ENCODE results near the gene SOX15.
"Not testable (repeated sequence)": the region's sequence is repeated elsewhere in the genome, so short reads cannot be mapped to it uniquely, and the experiment has no call there.

SOX15 gene

DNA sequence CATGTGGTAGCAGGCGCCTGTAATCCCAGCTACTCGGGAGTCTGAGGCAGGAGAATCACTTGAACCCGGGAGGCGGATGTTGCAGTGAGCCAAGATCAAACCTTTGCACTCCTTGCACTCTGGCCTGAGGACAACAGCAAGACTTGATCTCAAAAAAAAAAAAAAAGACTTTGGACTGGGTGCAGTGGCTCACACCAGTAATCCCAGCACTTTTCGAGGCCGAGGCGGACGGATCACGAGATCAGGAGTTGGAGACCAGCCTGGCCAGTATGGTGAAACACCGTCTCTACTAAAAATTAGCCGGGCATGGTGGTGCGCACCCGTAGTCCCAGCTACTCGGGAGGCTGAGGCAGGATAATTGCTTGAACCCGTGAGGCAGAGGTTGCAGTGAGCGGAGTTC, 35.9 kb upstream of the SOX15 start:
- not testable (repeated sequence) for H3K36me3 ChIP-seq (ENCODE audit: insufficient read depth, low read length); H3K4me3 ChIP-seq (ENCODE audit: low read depth in 1 of 2, low read length in 2 of 2); H3K27ac ChIP-seq (ENCODE audit: low read depth, low read length); H3K9ac ChIP-seq (ENCODE audit: low read length); H3K9me3 ChIP-seq (ENCODE audit: low read length); H3K27me3 ChIP-seq (ENCODE audit: control insufficient read depth in 1 of 2, insufficient read depth in 2 of 2, low read length in 2 of 2)
- peaks cover 10% of the 10 kb centered on the region for H3K4me1 ChIP-seq (ENCODE audit: insufficient read depth, low read length)

DNA sequence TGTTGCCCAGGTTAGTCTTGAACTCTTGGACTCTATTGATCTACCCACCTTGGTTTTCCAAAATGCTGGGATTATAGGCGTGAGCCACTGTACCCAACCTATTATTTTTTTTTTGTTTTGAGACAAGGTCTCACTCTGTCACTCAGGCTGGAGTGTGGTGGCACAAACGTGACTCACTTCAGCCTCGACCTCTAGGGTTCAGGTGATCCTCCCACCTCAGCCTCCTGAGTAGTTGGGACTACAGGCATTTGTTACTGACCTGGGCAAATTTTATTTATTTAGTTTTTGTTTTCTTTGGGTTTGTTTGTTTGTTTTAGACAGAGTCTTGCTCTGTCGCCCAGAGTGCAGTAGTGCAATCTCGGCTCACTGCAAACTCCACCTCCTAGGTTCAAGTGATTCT, 33.8 kb upstream of the SOX15 start:
- H3K27ac ChIP-seq (ENCODE audit: low read depth, low read length), result no peak overlapping the region
- no peaks in the 10 kb centered on the region for H3K9me3 ChIP-seq (ENCODE audit: low read length)
- no peak overlapping the region for H3K4me3 ChIP-seq (ENCODE audit: low read depth in 1 of 2, low read length in 2 of 2)
- no peak overlapping the region for H3K9ac ChIP-seq (ENCODE audit: low read length)
- no peaks in the 10 kb centered on the region for H3K27me3 ChIP-seq (ENCODE audit: control insufficient read depth in 1 of 2, insufficient read depth in 2 of 2, low read length in 2 of 2)
- H3K4me1 ChIP-seq (ENCODE audit: insufficient read depth, low read length), result peaks cover 10% of the 10 kb centered on the region
- peaks cover 7% of the 10 kb centered on the region for H3K36me3 ChIP-seq (ENCODE audit: insufficient read depth, low read length)

DNA sequence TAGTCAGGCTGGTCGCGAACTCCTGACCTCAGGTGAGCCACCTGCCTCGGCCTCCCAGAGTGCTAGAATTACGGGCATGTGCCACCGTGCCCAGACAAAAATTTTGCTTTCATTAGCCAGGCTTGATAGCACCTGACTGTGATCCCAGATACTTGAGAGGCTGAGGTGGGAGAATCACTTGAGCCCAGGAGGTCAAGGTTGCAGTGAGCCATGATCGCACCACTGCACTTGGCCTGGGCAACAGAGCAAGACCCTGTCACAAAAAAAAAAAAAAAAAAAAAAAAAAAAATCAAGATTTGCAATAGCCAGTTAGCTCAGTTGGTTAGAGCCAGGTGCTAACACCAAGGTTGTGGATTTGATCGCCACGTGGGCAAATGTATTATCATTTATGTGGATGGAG, 30.9 kb upstream of the SOX15 start:
- H3K27ac ChIP-seq (ENCODE audit: low read depth, low read length), result no peak overlapping the region
- H3K9ac ChIP-seq (ENCODE audit: low read length), result no peak overlapping the region
- H3K4me3 ChIP-seq (ENCODE audit: low read depth in 1 of 2, low read length in 2 of 2), result no peak overlapping the region
- peaks cover under 1% of the 10 kb centered on the region for H3K36me3 ChIP-seq (ENCODE audit: insufficient read depth, low read length)
- no peaks in the 10 kb centered on the region for H3K27me3 ChIP-seq (ENCODE audit: control insufficient read depth in 1 of 2, insufficient read depth in 2 of 2, low read length in 2 of 2)
- H3K4me1 ChIP-seq (ENCODE audit: insufficient read depth, low read length), result no peaks in the 10 kb centered on the region
- H3K9me3 ChIP-seq (ENCODE audit: low read length), result no peaks in the 10 kb centered on the region

DNA sequence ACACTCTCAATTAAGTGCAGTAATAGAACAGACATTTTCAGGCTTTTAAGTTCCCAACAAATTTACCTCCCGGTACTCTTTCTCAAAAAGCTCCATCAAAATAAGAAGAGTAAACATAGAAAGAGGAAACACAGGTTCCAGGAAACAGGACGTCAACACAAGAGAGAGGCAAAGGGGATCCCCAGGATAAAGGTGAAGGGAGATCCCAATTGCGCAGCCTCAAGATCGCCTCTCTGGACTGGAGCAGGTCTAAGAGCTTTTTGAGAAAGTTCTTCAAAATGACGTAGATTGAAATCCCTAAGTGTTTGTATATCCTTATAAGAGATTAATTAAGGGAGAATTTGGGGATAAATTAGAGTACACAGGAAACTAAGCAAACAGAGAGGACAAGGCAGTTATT, 28.7 kb upstream of the SOX15 start:
- Histone ChIP-seq H3K36me3 (ENCODE audit: insufficient read depth, low read length) (no peaks in the 10 kb centered on the region), H3K9ac (ENCODE audit: low read length) (no peak overlapping the region), H3K27me3 (ENCODE audit: control insufficient read depth in 1 of 2, insufficient read depth in 2 of 2, low read length in 2 of 2) (no peaks in the 10 kb centered on the region), H3K4me3 (ENCODE audit: low read depth in 1 of 2, low read length in 2 of 2) (no peak overlapping the region), H3K9me3 (ENCODE audit: low read length) (no peaks in the 10 kb centered on the region), H3K27ac (ENCODE audit: low read depth, low read length) (no peak overlapping the region), H3K4me1 (ENCODE audit: insufficient read depth, low read length) (peaks cover 4% of the 10 kb centered on the region)

DNA sequence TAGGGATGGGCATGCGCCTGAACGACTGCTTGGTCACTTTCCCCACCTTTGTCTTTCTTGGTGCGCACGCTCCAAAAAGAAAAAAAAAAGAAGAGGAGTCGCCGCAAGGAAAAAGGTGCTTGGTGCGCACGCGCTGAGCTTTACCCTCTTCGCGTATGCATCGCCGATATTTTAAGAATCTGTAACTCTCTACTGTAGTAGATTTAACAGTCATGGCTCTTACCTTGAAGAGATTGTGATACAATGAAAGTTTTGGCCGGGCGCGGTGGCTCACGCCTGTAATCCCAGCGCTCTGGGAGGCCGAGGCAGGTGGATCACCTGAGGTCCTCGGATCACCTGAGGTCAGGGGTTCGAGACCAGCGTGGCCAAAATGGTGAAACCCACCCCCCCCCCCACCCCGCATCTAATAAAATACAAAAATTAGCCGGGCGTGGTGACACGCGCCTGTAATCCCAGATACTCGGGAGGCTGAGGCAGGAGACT, 25.4 kb upstream of the SOX15 start:
- Histone ChIP-seq H3K4me3 (ENCODE audit: low read depth in 1 of 2, low read length in 2 of 2) (peak overlapping the region in 1 of 2 donors; percentile 53), H3K9ac (ENCODE audit: low read length) (no peak overlapping the region), H3K27ac (ENCODE audit: low read depth, low read length) (no peak overlapping the region), H3K4me1 (ENCODE audit: insufficient read depth, low read length) (peaks cover 31% of the 10 kb centered on the region), H3K36me3 (ENCODE audit: insufficient read depth, low read length) (peaks cover 13% of the 10 kb centered on the region), H3K9me3 (ENCODE audit: low read length) (no peaks in the 10 kb centered on the region), H3K27me3 (ENCODE audit: control insufficient read depth in 1 of 2, insufficient read depth in 2 of 2, low read length in 2 of 2) (no peaks in the 10 kb centered on the region)

DNA sequence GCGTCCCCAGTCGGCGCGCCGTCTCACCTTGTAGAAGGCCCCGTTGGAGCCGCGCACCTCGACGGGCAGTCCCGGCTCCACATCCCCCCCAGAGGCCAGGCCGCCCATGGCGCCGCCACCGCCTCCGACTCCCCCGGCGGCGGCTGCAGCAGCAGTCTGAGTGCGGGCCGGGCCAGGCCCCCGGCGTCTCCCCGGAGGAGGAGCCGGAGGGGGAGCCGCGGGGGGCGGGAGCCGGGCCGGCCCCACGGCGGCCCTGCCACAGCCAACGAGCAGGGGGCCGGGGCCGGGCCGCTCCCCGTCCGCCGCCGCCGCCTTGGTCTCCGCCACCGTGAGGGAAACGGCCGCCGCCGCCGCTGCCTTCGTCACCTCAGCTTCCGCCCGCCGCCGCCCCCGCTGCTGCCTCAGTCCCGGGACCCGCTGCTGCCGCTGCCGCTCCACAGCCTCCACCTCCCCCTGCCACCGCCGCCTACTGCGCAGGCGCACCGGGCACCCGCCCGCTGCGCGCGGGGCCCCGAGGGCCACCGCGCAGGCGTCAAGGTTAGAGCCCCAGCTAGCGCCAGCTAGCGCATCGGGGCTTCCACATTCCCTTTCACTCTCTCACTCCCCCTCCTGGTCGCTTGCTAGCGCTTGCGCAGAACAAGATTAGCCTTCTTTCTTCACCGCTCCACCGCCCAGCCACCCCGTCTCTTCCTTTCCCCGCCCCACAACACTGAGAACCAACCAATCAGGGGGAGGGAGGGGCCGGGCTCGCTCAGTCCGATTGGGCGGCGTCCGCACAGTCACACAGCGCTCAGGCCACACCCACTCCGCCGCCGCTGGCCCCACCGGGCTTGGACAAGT, 24.8 kb upstream of the SOX15 start, which contains the start of gene FXR2:
TSS of gene FXR2 (minus strand) at position 473 of the 840 bp plus-strand sequence. CDS start at position 108, 365 bp downstream.
- Histone ChIP-seq H3K27ac (ENCODE audit: low read depth, low read length) (peak within 1 kb of the TSS; percentile 75), H3K36me3 (ENCODE audit: insufficient read depth, low read length) (peaks cover 16% of the 10 kb centered on the region), H3K4me3 (ENCODE audit: low read depth in 1 of 2, low read length in 2 of 2) (peak within 1 kb of the TSS; percentile 45 to 89), H3K9ac (ENCODE audit: low read length) (peak within 1 kb of the TSS; percentile 63), H3K4me1 (ENCODE audit: insufficient read depth, low read length) (peaks cover 34% of the 10 kb centered on the region), H3K27me3 (ENCODE audit: control insufficient read depth in 1 of 2, insufficient read depth in 2 of 2, low read length in 2 of 2) (no peaks in the 10 kb centered on the region), H3K9me3 (ENCODE audit: low read length) (no peaks in the 10 kb centered on the region)

DNA sequence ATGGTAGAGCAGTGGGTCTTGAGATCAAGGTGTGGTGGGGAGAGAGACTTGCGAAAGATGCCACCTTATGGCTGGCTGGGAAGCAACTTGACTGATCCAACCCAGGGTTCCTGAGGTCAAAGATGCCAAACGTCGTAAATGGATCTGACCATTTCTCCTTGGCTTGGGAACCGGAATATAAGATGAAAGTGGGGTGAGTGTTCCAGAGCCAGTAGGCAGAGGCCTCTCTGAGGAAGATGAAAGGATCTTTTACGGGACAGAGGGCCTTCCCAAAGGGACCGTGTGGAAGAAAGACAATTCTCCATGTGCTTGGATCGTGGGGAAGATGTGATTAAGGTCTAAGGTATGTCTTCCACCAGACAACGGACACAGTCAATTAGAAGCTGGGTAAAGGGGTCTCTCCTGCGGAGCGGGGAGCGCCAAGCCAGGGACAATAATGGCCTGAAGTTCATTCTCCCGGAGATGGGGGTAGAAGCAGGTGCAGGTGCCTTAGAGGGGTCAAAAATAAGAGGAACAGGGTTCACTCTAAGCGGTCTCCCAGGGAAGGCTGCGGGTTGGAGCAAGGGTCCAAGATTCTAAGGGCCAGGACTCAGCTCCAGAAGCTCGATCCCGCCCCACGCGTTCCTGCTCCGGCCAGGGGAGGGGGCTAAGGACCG, 24.0 kb upstream of the SOX15 start:
- Histone ChIP-seq H3K27ac (ENCODE audit: low read depth, low read length) (peak overlapping the region; percentile 75), H3K4me3 (ENCODE audit: low read depth in 1 of 2, low read length in 2 of 2) (peak overlapping the region; percentile 45 to 89), H3K36me3 (ENCODE audit: insufficient read depth, low read length) (peaks cover 16% of the 10 kb centered on the region), H3K4me1 (ENCODE audit: insufficient read depth, low read length) (peaks cover 34% of the 10 kb centered on the region), H3K27me3 (ENCODE audit: control insufficient read depth in 1 of 2, insufficient read depth in 2 of 2, low read length in 2 of 2) (no peaks in the 10 kb centered on the region), H3K9ac (ENCODE audit: low read length) (peak overlapping the region; percentile 63), H3K9me3 (ENCODE audit: low read length) (no peaks in the 10 kb centered on the region)

DNA sequence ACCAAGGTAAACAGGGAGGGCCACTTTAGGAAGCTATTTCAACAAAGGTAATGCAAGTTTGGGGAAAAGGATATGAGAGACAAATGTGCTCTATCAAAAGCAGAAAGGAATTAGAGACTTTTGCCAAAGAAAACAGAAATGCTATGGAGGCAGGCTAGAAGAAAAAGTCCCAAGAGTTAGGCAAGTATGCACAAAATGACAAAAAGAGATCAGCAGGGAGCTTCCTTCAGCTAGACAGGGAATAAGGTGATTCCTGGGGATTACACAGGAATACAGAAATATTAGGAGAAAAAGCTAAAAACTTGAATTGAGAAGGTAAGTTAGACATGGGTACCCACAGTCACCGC, 22.4 kb upstream of the SOX15 start:
- H3K27ac ChIP-seq (ENCODE audit: low read depth, low read length), result no peak overlapping the region
- peaks cover 34% of the 10 kb centered on the region for H3K4me1 ChIP-seq (ENCODE audit: insufficient read depth, low read length)
- peaks cover 16% of the 10 kb centered on the region for H3K36me3 ChIP-seq (ENCODE audit: insufficient read depth, low read length)
- no peaks in the 10 kb centered on the region for H3K27me3 ChIP-seq (ENCODE audit: control insufficient read depth in 1 of 2, insufficient read depth in 2 of 2, low read length in 2 of 2)
- no peak overlapping the region for H3K4me3 ChIP-seq (ENCODE audit: low read depth in 1 of 2, low read length in 2 of 2)
- no peak overlapping the region for H3K9ac ChIP-seq (ENCODE audit: low read length)
- no peaks in the 10 kb centered on the region for H3K9me3 ChIP-seq (ENCODE audit: low read length)

DNA sequence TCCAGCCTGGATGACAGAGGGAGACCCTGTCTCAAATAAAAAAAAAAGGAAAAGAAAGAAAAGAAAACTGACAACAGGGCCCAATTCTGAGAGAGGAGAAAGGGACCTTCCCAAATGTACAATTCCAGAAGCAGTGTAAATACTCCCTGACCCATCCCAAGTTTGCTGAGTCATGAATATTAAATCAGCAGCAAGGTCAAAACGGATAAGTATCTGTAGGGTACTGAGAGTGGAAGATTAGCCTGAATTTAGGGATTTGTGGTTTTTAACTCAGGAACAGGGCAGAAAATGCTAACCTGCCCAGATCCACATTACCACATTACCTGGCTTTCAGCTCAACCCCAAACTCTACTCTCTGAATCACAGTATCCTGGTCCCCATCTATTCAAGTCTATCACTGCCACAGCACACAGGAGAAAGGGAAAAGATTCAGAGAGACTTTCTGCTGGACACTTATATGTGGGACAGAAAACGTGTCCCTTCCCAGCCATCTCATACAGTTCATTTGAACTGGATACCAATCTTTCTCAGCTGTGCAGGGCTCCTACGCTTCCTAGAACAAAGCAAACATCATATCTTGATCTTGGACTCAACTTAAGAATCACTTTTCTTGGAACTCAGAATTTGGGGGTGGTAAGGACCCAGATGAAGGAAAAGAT, 21.9 kb upstream of the SOX15 start:
- H3K4me1 ChIP-seq (ENCODE audit: insufficient read depth, low read length), result peaks cover 34% of the 10 kb centered on the region
- H3K27me3 ChIP-seq (ENCODE audit: control insufficient read depth in 1 of 2, insufficient read depth in 2 of 2, low read length in 2 of 2), result no peaks in the 10 kb centered on the region
- no peak overlapping the region for H3K4me3 ChIP-seq (ENCODE audit: low read depth in 1 of 2, low read length in 2 of 2)
- no peak overlapping the region for H3K27ac ChIP-seq (ENCODE audit: low read depth, low read length)
- no peak overlapping the region for H3K9ac ChIP-seq (ENCODE audit: low read length)
- H3K36me3 ChIP-seq (ENCODE audit: insufficient read depth, low read length), result peaks cover 16% of the 10 kb centered on the region
- H3K9me3 ChIP-seq (ENCODE audit: low read length), result no peaks in the 10 kb centered on the region

DNA sequence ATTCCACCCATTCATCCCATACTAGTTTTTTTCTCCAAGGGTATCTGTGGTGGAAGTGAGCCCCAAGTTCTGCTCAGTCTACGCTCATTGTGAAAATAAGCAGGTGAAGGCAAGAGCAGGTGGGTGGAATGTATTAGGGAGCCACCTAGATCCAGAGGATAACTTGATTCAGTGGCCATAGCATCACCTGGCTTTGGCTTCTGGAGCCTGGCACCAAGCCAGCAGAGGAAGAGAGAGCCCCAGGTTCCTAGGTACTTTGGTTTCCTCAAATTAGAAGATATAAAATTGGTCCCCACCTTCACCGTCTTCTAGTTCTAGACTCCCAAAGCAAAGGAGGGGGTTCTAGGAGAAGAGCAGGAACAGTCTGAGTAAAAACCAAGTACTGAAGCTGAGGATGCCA, 20.7 kb upstream of the SOX15 start:
- Histone ChIP-seq H3K9ac (ENCODE audit: low read length) (no peak overlapping the region), H3K36me3 (ENCODE audit: insufficient read depth, low read length) (peaks cover 19% of the 10 kb centered on the region), H3K4me1 (ENCODE audit: insufficient read depth, low read length) (peaks cover 34% of the 10 kb centered on the region), H3K4me3 (ENCODE audit: low read depth in 1 of 2, low read length in 2 of 2) (no peak overlapping the region), H3K27me3 (ENCODE audit: control insufficient read depth in 1 of 2, insufficient read depth in 2 of 2, low read length in 2 of 2) (no peaks in the 10 kb centered on the region), H3K27ac (ENCODE audit: low read depth, low read length) (no peak overlapping the region), H3K9me3 (ENCODE audit: low read length) (no peaks in the 10 kb centered on the region)

DNA sequence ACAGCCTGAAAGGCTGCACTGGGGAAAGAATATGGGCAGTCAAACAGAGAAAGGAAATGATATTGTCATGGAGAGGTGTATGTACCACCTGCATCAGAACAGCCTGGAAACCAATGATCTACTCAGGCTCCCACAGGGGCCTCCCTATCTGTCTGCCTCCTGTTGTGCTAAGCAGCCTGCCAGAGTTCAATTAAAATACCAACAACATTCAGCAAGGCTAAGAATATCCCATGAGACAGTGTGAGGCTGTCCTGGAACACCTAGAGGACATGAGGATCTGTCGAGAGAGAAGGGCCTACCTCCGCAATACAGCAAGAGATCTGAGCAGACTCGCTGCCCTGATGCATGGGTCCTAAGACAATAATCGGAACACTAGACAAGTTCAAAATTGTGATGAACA, 16.4 kb upstream of the SOX15 start:
- H3K27me3 ChIP-seq (ENCODE audit: control insufficient read depth in 1 of 2, insufficient read depth in 2 of 2, low read length in 2 of 2), result no peaks in the 10 kb centered on the region
- peaks cover 10% of the 10 kb centered on the region for H3K4me1 ChIP-seq (ENCODE audit: insufficient read depth, low read length)
- H3K27ac ChIP-seq (ENCODE audit: low read depth, low read length), result no peak overlapping the region
- H3K9ac ChIP-seq (ENCODE audit: low read length), result no peak overlapping the region
- H3K36me3 ChIP-seq (ENCODE audit: insufficient read depth, low read length), result peaks cover 47% of the 10 kb centered on the region
- no peaks in the 10 kb centered on the region for H3K9me3 ChIP-seq (ENCODE audit: low read length)
- no peak overlapping the region for H3K4me3 ChIP-seq (ENCODE audit: low read depth in 1 of 2, low read length in 2 of 2)

All from muscle layer of colon (tissue), 2 donors.